ENCODE data around the gene RNU7-1. TPM values are rescaled to one million over a fixed set of nuclear protein-coding genes. Genes with fewer than 3 reads are reported as not detected.

The RNU7-1 gene
- total and polyA plus RNA-seq, 2 of the 4 experiments (the other 2 are of a cell fraction): not detected

DNA sequence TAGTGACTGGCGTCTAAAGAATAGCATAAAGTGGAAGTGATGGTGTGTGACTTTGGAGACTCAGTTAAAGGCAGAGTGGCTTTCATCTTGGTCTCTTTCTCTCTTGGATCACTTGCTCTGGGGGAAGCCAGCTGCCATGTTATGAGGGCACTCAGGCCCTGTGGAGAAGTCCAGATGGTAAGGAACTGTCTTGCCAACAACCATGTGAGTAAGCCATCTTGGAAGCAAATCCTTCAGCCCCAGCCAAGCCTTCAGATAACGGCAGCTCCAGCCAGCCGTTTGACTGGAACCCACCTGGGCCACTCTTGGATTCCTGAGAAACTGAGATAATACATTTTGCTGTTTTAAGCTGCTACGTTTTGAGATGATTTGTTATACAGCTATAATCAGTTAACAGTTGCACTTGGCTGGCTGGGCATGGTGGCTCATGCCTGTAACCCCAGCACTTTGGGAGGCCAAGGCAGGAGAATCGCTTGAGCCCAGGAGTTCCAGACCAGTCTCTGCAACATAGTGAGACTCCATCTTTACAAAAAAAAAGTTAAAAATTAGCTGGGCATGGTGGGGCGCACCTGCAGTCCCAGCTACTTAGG, 46.7 kb upstream of the RNU7-1 start:
- dilution Hi-C loops (cut with HindIII; ENCODE audit: low sequenced_read_pairs, unreplicated experiment): no loop called here

More for the DNA sequence above, 46.7 kb upstream of the RNU7-1 start:
- WGBS, 2 experiments (ENCODE audit: extremely low coverage in 2 of 2, insufficient read length in 1 of 2): 80% methylated on average over 1 of the region's 6 CpGs; no CpG with 5 or more reads in 1 of the 2 experiments
- Histone ChIP-seq H3K27ac (ENCODE audit: insufficient read depth, low read length) (no peak overlapping the region), H3K9me1 (ENCODE audit: insufficient read depth, low read length) (no peaks in the 10 kb centered on the region), H2BK120ac (ENCODE audit: low read depth, low read length) (no peak overlapping the region), H3K9me3 (ENCODE audit: control insufficient read depth, insufficient read depth, low read length) (no peaks in the 10 kb centered on the region), H2AFZ (replicated peaks; ENCODE audit: low read length, poor library complexity) (peak overlapping the region; percentile 47), H3K4me3 (ENCODE audit: insufficient read depth, low read depth, low read length) (no peak overlapping the region), H2BK20ac (ENCODE audit: low read depth, low read length) (0 out of 2 replicates have a peak overlapping the region, but pooled peaks have one; percentile 26), H2AK9ac (replicated peaks; ENCODE audit: low read depth, low read length, poor library complexity) (no peak overlapping the region), H3K79me1 (ENCODE audit: low read depth in 1 of 2, low read length in 2 of 2) (0 out of 4 replicates have a peak, but pooled peaks cover 0 to 9% of the 10 kb centered on the region in 2 experiments), H4K5ac (ENCODE audit: low read depth, low read length) (no peak overlapping the region), H2BK15ac (ENCODE audit: low read depth, low read length) (peak overlapping the region; percentile 38; the same call in 1 of the 3 replicates), H3K4ac (ENCODE audit: low read depth, low read length) (peak overlapping the region; percentile 24; the same call in 1 of the 2 replicates), H3K4me2 (ENCODE audit: low read depth, low read length) (peak overlapping the region; percentile 52; the same call in 1 of the 2 replicates), H4K91ac (ENCODE audit: insufficient read depth, low read depth, low read length) (peak overlapping the region; percentile 23; the same call in 1 of the 2 replicates), H4K8ac (ENCODE audit: low read depth in 2 of 2, low read length in 2 of 2) (no peak overlapping the region), H2AK5ac (ENCODE audit: low read depth, low read length) (no peak overlapping the region), H3K18ac (ENCODE audit: low read depth, low read length) (no peak overlapping the region), H3K9ac (ENCODE audit: low read depth, low read length) (no peak overlapping the region), H3K4me1 (ENCODE audit: control insufficient read depth, insufficient read depth, low read length) (peaks cover 3% of the 10 kb centered on the region), H3K14ac (replicated peaks; ENCODE audit: low read depth, low read length) (no peak overlapping the region), H2BK5ac (ENCODE audit: low read depth, low read length, poor library complexity, severe bottlenecking) (peak overlapping the region; percentile 36), H3K27me3 (ENCODE audit: control insufficient read depth, insufficient read depth, low read length) (no peaks in the 10 kb centered on the region), H3K36me3 (ENCODE audit: control insufficient read depth, insufficient read depth, low read length) (no peaks in the 10 kb centered on the region), H4K20me1 (ENCODE audit: insufficient read depth, low read length) (no peaks in the 10 kb centered on the region), H3K56ac (ENCODE audit: extremely low read depth, insufficient read depth, low read length) (no peak overlapping the region), H3K23ac (ENCODE audit: low read depth, low read length) (no peak overlapping the region)
- intact Hi-C loops (cut with micrococcal nuclease): no loop called here
- in situ Hi-C loops (cut with MboI; ENCODE audit: low sequenced_read_pairs): no loop called here
- POLR2A ChIA-PET (ENCODE audit: unreplicated experiment): no interaction called here
- no peak for TF ChIP-seq SMC3 (IDR thresholded peaks at IDR 0.05; ENCODE audit: low read depth, low read length)
- no peak for TF ChIP-seq FOS (IDR thresholded peaks at IDR 0.05; ENCODE audit: low read depth, low read length)
- TF ChIP-seq, protein P1, sequence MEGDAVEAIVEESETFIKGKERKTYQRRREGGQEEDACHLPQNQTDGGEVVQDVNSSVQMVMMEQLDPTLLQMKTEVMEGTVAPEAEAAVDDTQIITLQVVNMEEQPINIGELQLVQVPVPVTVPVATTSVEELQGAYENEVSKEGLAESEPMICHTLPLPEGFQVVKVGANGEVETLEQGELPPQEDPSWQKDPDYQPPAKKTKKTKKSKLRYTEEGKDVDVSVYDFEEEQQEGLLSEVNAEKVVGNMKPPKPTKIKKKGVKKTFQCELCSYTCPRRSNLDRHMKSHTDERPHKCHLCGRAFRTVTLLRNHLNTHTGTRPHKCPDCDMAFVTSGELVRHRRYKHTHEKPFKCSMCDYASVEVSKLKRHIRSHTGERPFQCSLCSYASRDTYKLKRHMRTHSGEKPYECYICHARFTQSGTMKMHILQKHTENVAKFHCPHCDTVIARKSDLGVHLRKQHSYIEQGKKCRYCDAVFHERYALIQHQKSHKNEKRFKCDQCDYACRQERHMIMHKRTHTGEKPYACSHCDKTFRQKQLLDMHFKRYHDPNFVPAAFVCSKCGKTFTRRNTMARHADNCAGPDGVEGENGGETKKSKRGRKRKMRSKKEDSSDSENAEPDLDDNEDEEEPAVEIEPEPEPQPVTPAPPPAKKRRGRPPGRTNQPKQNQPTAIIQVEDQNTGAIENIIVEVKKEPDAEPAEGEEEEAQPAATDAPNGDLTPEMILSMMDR (conservative IDR thresholded peaks at IDR 0.05; ENCODE audit: low read depth, low read length): no peak
- no peak for TF ChIP-seq BHLHE40 (IDR thresholded peaks at IDR 0.05; ENCODE audit: low read depth, low read length)
- TF ChIP-seq MXI1 (IDR thresholded peaks at IDR 0.05; ENCODE audit: borderline replicate concordance, low read depth, low read length): no peak
- TF ChIP-seq MAZ (IDR thresholded peaks at IDR 0.05; ENCODE audit: borderline replicate concordance, low read depth, low read length): no peak
- TF ChIP-seq, protein P2, sequence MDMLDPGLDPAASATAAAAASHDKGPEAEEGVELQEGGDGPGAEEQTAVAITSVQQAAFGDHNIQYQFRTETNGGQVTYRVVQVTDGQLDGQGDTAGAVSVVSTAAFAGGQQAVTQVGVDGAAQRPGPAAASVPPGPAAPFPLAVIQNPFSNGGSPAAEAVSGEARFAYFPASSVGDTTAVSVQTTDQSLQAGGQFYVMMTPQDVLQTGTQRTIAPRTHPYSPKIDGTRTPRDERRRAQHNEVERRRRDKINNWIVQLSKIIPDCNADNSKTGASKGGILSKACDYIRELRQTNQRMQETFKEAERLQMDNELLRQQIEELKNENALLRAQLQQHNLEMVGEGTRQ (IDR thresholded peaks at IDR 0.05; ENCODE audit: low read depth, low read length): no peak
- CTCF ChIA-PET: interaction anchor here (0.7 kb wide), 1 partner anchor 24 kb away, joined by 5 read pairs; the partner anchor contains the start of gene SPSB2
- no TSS peak for BruUV-seq (replicated peaks)
- no peak for DNase-seq
- ATAC-seq (ENCODE audit: low read depth): no peak

All from IMR-90 (cell line).